SK-N-SH (cell line): ENCODE data around the gene PAF1. TPM values are rescaled to one million over a fixed set of nuclear protein-coding genes. Genes with fewer than 3 reads are reported as not detected.

Experiments
- CTCF ChIA-PET: fragments of 300-600, 350-600 bp; formaldehyde crosslinking; extraction: SDS; loops from one replicate; lab custom pipeline; 2021; lab: Yijun Ruan, JAX
- POLR2A ChIA-PET: fragments of 350-600 bp; sonication (Branson Sonifier 250); formaldehyde crosslinking; extraction: SDS; loops from one replicate; lab custom pipeline; 2020; ENCODE audit warnings: antibody characterized with exemption, inconsistent platforms; lab: Yijun Ruan, JAX
- DNase-seq: peaks from one replicate; pipeline ENCODE4 v3.0.0; 2012
- H2AFZ ChIP-seq: fragments of 200-600 bp; sonication (generic); 2 replicates; pipeline ENCODE4 v1.8.1; 2016; ENCODE audit warnings: antibody characterized with exemption, mild to moderate bottlenecking, low read depth
- H3F3A ChIP-seq: fragments of 200-600 bp; sonication (generic); replicated peaks from 2 replicates; pipeline ENCODE3; 2016; ENCODE audit warnings: antibody characterized with exemption, mild to moderate bottlenecking; ENCODE audit not compliant: insufficient read depth
- H3K27ac ChIP-seq, 2 experiments: fragments of 200-500 bp in 1 of 2; fragments of 200-600 bp in 1 of 2; sonication (Bioruptor generic) in 1 of 2; sonication (generic), shearing (Covaris generic) in 1 of 2; 2 replicates each; pipeline versions ENCODE4 v1.5.1 to v1.6.1; 2014 to 2016; ENCODE audit warnings: low read depth in 2 of 2, inconsistent platforms in 1 of 2, low read length in 1 of 2, mild to moderate bottlenecking in 1 of 2, mixed read lengths in 1 of 2
- H3K27me3 ChIP-seq: fragments of 200-600 bp; sonication (generic), shearing (Covaris generic); 2 replicates; pipeline ENCODE4 v1.6.1; 2016; ENCODE audit warnings: mixed run types; ENCODE audit not compliant: insufficient read depth
- H3K36me3 ChIP-seq, 2 experiments: fragments of 200-500 bp in 1 of 2; fragments of 200-600 bp in 1 of 2; sonication (Bioruptor generic) in 1 of 2; sonication (generic) in 1 of 2; replicated peaks in 1 of 2; 2 replicates each; pipeline versions ENCODE3 to v1.5.1; 2014 to 2016; ENCODE audit warnings: low read length in 1 of 2, mild to moderate bottlenecking in 1 of 2; ENCODE audit not compliant: insufficient read depth in 2 of 2, control insufficient read depth in 1 of 2
- H3K4me1 ChIP-seq, 2 experiments: fragments of 200-500 bp in 1 of 2; fragments of 200-600 bp in 1 of 2; sonication (Bioruptor generic) in 1 of 2; sonication (generic), shearing (Covaris generic) in 1 of 2; 2 replicates each; pipeline versions ENCODE4 v1.5.1 to v1.6.1; 2014 to 2016; ENCODE audit warnings: low read depth in 1 of 2, low read length in 1 of 2, mixed run types in 1 of 2; ENCODE audit not compliant: insufficient read depth in 2 of 2, control insufficient read depth in 1 of 2
- H3K4me2 ChIP-seq: fragments of 200-600 bp; sonication (generic), shearing (Covaris generic); 2 replicates; pipeline ENCODE4 v1.6.1; 2017; ENCODE audit warnings: mixed run types
- H3K4me3 ChIP-seq, 2 experiments: fragments of 200-500 bp in 1 of 2; fragments of 200-600 bp in 1 of 2; sonication (Bioruptor generic) in 1 of 2; sonication (generic), shearing (Covaris generic) in 1 of 2; 2 replicates each; pipeline versions ENCODE4 v1.5.1 to v1.8.1; 2014 to 2016; ENCODE audit warnings: low read depth in 2 of 2, inconsistent platforms in 1 of 2, low read length in 1 of 2, mild to moderate bottlenecking in 1 of 2, mixed read lengths in 1 of 2, moderate library complexity in 1 of 2
- H3K79me2 ChIP-seq: fragments of 200-600 bp; sonication (generic); 2 replicates; pipeline ENCODE4 v1.8.1; 2017; ENCODE audit warnings: mild to moderate bottlenecking; ENCODE audit not compliant: insufficient read depth
- H3K9ac ChIP-seq: fragments of 200-600 bp; sonication (generic); 2 replicates; pipeline ENCODE4 v1.6.1; 2017; ENCODE audit warnings: mixed run types
- H3K9me2 ChIP-seq: fragments of 200-600 bp; sonication (generic); 2 replicates; pipeline ENCODE4 v1.6.1; 2017; ENCODE audit warnings: mixed run types
- H3K9me3 ChIP-seq: fragments of 200-600 bp; sonication (generic); 2 replicates; pipeline ENCODE4 v1.6.1; 2017; ENCODE audit warnings: mixed run types, mild to moderate bottlenecking, moderate library complexity
- H4K20me1 ChIP-seq: fragments of 200-600 bp; sonication (generic); 2 replicates; pipeline ENCODE4 v1.6.1; 2017; ENCODE audit warnings: mild to moderate bottlenecking, mixed run types; ENCODE audit not compliant: insufficient read depth
- CHD2 ChIP-seq: fragments of 150-350 bp; IDR thresholded peaks from 2 replicates; pipeline ENCODE4 v1.6.1; 2018; ENCODE audit warnings: low read length; ENCODE audit not compliant: partially characterized antibody
- ELF1 ChIP-seq: IDR thresholded peaks from 2 replicates; pipeline ENCODE4 v1.4.0; 2012
- GATA2 ChIP-seq: sonication (generic); formaldehyde crosslinking; IDR thresholded peaks from 2 replicates; pipeline ENCODE4 v1.5.0; 2020; ENCODE audit warnings: mild to moderate bottlenecking, missing genetic modification reagents
- IRF3 ChIP-seq: fragments of 150-350 bp; IDR thresholded peaks from 2 replicates; pipeline ENCODE4 v1.6.1; 2016; ENCODE audit warnings: mild to moderate bottlenecking, low read depth, low read length
- JUND ChIP-seq: IDR thresholded peaks from 2 replicates; pipeline ENCODE4 v1.4.0; 2012
- MEF2A ChIP-seq: IDR thresholded peaks from 2 replicates; pipeline ENCODE4 v1.4.0; 2012; ENCODE audit warnings: low read depth, borderline replicate concordance
- NRF1 ChIP-seq: IDR thresholded peaks from 2 replicates; pipeline ENCODE4 v1.6.1; 2012; ENCODE audit warnings: low read depth, mild to moderate bottlenecking, low read length
- POLR2AphosphoS5 ChIP-seq: IDR thresholded peaks from 2 replicates; pipeline ENCODE4 v1.6.1; 2012; ENCODE audit warnings: low read depth, low read length
- RCOR1 ChIP-seq: fragments of 150-350 bp; IDR thresholded peaks from 2 replicates; pipeline ENCODE4 v1.6.1; 2017; ENCODE audit warnings: antibody characterized with exemption, low read length
- REST ChIP-seq: IDR thresholded peaks from 2 replicates; pipeline ENCODE4 v1.6.1; 2012; ENCODE audit warnings: mild to moderate bottlenecking, low read depth, low read length, moderate library complexity
- SIN3A ChIP-seq: IDR thresholded peaks from 2 replicates; pipeline ENCODE4 v1.6.1; 2012; ENCODE audit warnings: low read depth, mild to moderate bottlenecking, low read length, moderate library complexity, borderline replicate concordance
- TAF1 ChIP-seq: IDR thresholded peaks from 2 replicates; pipeline ENCODE4 v1.6.1; 2012; ENCODE audit warnings: low read depth, mild to moderate bottlenecking, low read length, moderate library complexity, borderline replicate concordance
- TCF12 ChIP-seq: IDR thresholded peaks from 2 replicates; pipeline ENCODE4 v1.4.0; 2012
- TEAD4 ChIP-seq: IDR thresholded peaks from 2 replicates; pipeline ENCODE4 v1.4.0; 2012; ENCODE audit warnings: mild to moderate bottlenecking, borderline replicate concordance; ENCODE audit not compliant: insufficient read depth
- USF1 ChIP-seq: IDR thresholded peaks from 2 replicates; pipeline ENCODE4 v1.4.0; 2012; ENCODE audit warnings: low read depth, borderline replicate concordance
- ZBTB33 ChIP-seq: IDR thresholded peaks from 2 replicates; pipeline ENCODE4 v1.4.0; 2012; ENCODE audit warnings: low read depth, borderline replicate concordance
- WGBS: methylation state at CpG from one replicate; pipeline ENCODE4 v1.1.6; 2017; ENCODE audit warnings: low lambda C conversion rate; 5-methylcytosine and 5-hydroxymethylcytosine counted together
- polyA plus RNA-seq, 3 experiments: library from polyadenylated mRNA; depleted of rRNA; stranded (reverse); fragments of >200 nt; gene quantifications; 2 replicates each; pipeline ENCODE4 v1.2.3, GENCODE V29; 2012

The PAF1 gene
- polyA plus RNA-seq, 1 of the 3 experiments (the other 2 are of a cell fraction), result 65.3 TPM

GRCh38 chr19:39384839-39385568, 5.9 kb downstream of the PAF1 start:
- Histone ChIP-seq H3K27ac (no peak overlapping the region), H2AFZ (no peak overlapping the region), H3K36me3 (peaks cover 42 to 80% of the 10 kb centered on the region in 2 experiments), H4K20me1 (no peaks in the 10 kb centered on the region), H3K4me2 (no peak overlapping the region), H3K9me3 (no peaks in the 10 kb centered on the region), H3K27me3 (no peaks in the 10 kb centered on the region), H3F3A (peaks cover 17% of the 10 kb centered on the region), H3K9me2 (no peaks in the 10 kb centered on the region), H3K4me3 (no peak overlapping the region), H3K9ac (no peak overlapping the region), H3K4me1 (peaks cover 4 to 9% of the 10 kb centered on the region in 2 experiments; a peak in 2 of 4 replicates), H3K79me2 (peaks cover 10% of the 10 kb centered on the region; the same call in 1 of the 2 replicates)
- DNase-seq, result no peak
- TF ChIP-seq NRF1 (no peak), RCOR1 (no peak), POLR2AphosphoS5 (peak; percentile 32; the same call in 1 of the 2 replicates)
- ChIA-PET CTCF (interaction anchor here (1.2 kb wide), 1 partner anchor 15 kb away, joined by 3 read pairs; no protein-coding TSS in a partner anchor), POLR2A (interaction anchor here (1.1 kb wide), 1 partner anchor 51 kb away, joined by 3 read pairs; the partner anchor contains the start of gene RPS16)
- 84% methylated on average over 9 of the region's 9 CpGs for WGBS

GRCh38 chr19:39382991-39383828, 7.7 kb downstream of the PAF1 start:
- Histone ChIP-seq H3K79me2 (no peaks in the 10 kb centered on the region), H4K20me1 (no peaks in the 10 kb centered on the region), H3K4me1 (no peaks in the 10 kb centered on the region), H3K36me3 (peaks cover 39 to 78% of the 10 kb centered on the region in 2 experiments), H3K27me3 (no peaks in the 10 kb centered on the region), H3K4me2 (no peak overlapping the region), H2AFZ (no peak overlapping the region), H3K9me3 (no peaks in the 10 kb centered on the region), H3K27ac (no peak overlapping the region), H3K9me2 (no peaks in the 10 kb centered on the region), H3F3A (peaks cover 13% of the 10 kb centered on the region), H3K9ac (no peak overlapping the region), H3K4me3 (no peak overlapping the region)
- ChIA-PET POLR2A (interaction anchor here (1.5 kb wide), 1 partner anchor 8 kb away, joined by 4 read pairs; the partner anchor contains the start of genes MED29 and PAF1), CTCF (interaction anchor here (1.2 to 1.3 kb wide), 3 partner anchors 15 to 41 kb away, joined by 3 to 4 read pairs (median 3); partner anchors contain the start of genes PLEKHG2 and SAMD4B)
- WGBS, result 93% methylated on average over 18 of the region's 18 CpGs
- no peak for DNase-seq
- no peak for TF ChIP-seq MEF2A
- TF ChIP-seq TCF12, result no peak
- no peak for TF ChIP-seq ELF1
- no peak for TF ChIP-seq CHD2
- TF ChIP-seq IRF3, result no peak
- TF ChIP-seq ZBTB33, result no peak
- TF ChIP-seq USF1, result no peak
- no peak for TF ChIP-seq REST
- no peak for TF ChIP-seq POLR2AphosphoS5
- no peak for TF ChIP-seq TAF1
- TF ChIP-seq SIN3A, result no peak
- TF ChIP-seq GATA2 (CRISPR knock-in tag), result no peak
- no peak for TF ChIP-seq TEAD4
- no peak for TF ChIP-seq JUND
